Sciatic nerve (tissue), 2 donors: ENCODE measurements around the gene FAM200C. TPM values are rescaled to one million over a fixed set of nuclear protein-coding genes. Genes with fewer than 3 reads are reported as not detected.
"Not testable (repeated sequence)": the region's sequence is repeated elsewhere in the genome, so short reads cannot be mapped to it uniquely, and the experiment has no call there.

Experiments used
- ATAC-seq: fragments of 200-7000 bp; cut with Tn5 transposase; one replicate; pipeline ENCODE4 v1.9.1; 2020; ENCODE audit warnings: mild to moderate bottlenecking, moderate library complexity
- DNase-seq: peaks from one replicate; pipeline ENCODE4 v3.0.0-alpha.2; 2020; ENCODE audit warnings: low spot score
- intact Hi-C: fragments of 100-400 bp; cut with DNase I; formaldehyde crosslinking; loops from one replicate; pipeline ENCODE4 v1.14.2; 2022
- total RNA-seq: library from RNA; stranded (reverse); fragmentation: NEBNext Ultra II Directional; extraction: Animal tissue kit (Norgen Biotek cat#: 25700); gene quantifications from one replicate; pipeline ENCODE4 v1.2.1, GENCODE V29; 2021
- donor health status: DM: no; HTN: no; CAD: no.
- donor health status: DM: no; HTN: no; CAD: no.

FAM200C gene
- total RNA-seq = 10.8 TPM

DNA sequence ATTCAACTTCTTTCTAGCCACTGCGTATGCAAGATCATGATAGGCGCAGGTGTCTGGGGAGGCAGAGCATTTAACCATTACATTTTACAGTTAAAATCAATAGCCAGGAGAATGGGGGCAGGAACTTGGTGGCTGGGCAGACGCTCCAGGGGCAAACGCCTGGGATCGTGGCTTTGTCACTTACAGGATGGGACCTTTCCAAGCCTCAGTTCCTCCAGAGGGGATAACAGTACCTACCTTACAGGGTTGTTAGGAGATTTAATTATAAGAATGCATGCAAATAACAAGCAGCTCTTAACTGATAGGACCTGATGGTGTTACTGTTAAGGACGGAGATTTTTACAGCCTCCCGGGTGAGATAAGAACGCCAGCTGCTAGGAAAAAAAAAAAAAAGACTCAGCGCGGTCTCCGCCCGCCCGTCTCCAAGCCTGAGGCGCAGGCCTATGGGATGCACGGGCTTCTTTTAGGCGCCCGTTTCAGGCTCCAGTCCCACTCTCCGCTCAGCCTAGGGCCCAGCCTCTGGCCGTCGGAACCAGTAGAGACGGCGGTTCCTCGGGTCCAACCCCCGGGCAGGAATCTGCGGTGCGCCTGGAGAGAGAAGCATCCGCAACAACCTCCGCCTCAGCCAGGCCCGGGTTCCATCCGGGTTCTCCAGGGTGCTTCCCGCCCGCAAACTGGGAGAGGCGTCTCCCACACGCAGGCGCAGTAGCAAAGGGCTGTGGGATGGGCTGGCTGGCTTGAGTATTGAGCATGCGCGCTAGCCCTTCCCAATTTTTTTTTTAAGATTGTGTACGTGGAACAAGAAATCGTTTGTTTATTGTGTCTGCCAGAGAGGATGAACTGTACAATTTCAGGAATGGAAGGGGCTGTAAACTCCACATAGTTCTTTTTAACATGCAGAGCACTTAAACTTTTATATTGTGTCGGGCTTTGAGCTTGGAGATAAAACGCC is at the start of gene FAM200C:
FAM200C (minus strand) TSS at position 653 of the 952 bp plus-strand sequence. CDS start 4,564 bp downstream, outside the sequence.
- intact Hi-C loops = no loop called here
- ATAC-seq = peak; percentile 100
- DNase-seq = peak; percentile 94

DNA sequence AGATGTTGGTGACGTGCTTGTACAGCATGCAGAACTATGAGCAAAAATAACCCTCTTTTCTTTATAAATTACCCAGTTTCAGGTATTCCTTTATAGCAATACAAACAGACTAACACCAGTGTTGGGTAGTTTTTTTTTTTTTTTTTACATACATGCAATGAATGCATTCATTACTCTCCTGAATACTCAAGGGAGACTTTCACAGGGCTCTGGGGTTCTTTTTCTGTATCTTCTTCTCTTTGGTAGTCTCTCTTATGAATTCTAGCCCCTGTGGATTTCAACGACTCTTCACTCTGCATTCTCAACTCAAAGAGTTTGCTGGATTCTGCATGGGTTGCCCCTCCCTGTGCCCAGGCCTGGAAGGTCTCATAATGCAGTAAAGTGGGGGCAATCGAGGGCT is 49.6 kb upstream of the FAM200C start:
- no peak for ATAC-seq
- intact Hi-C loops = no loop called here
- no peak for DNase-seq

DNA sequence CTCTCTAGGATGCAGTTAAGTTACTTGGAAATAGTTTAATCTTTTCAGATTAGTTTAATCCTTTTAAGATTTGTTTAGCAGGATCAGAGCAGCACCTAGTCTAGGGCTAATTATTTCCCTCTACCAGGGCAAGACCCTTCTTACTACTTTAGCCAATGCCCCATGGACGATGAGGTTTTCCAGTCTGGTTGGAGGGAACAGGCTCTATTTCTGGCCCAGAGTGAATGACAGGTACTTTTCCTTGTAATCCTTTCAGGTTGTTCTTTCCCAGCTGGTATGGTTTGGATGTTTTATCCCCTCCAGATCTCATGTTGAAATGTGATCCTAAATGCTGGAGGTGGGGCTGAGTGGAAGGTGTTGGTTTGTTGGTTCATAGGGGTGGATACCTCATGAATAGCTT is 49.0 kb upstream of the FAM200C start:
- DNase-seq (no peak), ATAC-seq (no peak)
- intact Hi-C loops = no loop called here

DNA sequence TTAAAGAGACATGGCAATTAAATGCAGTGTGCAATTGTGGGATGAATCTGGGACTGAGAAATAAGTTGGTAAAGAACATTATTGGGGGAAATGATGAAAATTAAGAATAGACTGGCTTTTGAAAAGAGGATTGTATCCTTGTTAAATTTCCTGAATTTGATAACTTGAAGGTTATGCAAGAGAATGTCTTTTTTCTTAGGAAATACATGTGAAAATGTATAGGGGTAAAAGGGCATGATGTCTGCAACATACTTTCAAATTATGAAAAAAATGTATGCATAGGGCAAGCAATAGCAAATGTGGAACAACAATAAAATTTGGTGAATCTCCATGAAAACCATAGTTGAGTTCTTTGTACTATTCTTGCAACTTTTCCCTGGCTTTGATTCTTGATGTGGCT is 45.9 kb upstream of the FAM200C start:
- intact Hi-C loops = no loop called here
- no peak for DNase-seq
- ATAC-seq = no peak

DNA sequence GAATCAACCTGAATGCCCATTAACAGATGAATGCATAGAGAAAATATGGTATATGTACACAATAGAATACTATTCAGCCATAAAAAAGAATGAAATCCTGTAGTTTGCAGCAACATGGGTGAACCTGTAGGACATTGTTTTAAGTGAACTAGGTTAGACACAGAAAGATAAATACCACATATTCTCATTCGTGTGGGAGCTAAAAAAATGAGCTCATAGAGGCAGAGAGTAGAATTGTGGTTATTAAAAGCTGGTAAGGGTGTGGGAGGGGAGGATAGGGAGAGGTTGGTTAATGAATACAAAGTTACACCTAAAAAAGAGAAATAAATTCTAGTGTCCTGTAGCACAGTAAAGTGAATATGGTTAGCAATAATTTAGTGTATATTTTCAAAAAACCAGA is 45.3 kb upstream of the FAM200C start:
- DNase-seq = no peak
- intact Hi-C loops = no loop called here
- ATAC-seq = no peak

DNA sequence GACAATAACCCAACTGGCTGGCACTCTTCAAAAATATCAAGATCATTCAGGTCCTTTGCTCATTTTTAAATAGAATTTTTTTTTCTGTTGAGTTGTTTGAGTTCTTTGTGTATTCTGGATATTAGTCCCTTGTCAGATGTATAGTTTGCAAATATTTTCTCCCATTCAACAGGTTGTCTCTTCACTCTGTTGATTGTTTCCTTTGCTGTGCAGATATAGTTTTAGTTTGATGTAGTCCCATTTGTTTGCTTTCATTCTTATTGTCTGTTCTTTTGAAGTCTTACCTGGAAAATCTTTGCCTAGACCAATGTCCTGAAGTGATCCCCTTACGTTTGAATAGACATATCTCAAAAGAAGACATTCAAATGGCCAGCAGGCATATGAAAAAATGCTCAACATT is 44.6 kb upstream of the FAM200C start:
- intact Hi-C loops = no loop called here
- ATAC-seq (no peak), DNase-seq (no peak)

DNA sequence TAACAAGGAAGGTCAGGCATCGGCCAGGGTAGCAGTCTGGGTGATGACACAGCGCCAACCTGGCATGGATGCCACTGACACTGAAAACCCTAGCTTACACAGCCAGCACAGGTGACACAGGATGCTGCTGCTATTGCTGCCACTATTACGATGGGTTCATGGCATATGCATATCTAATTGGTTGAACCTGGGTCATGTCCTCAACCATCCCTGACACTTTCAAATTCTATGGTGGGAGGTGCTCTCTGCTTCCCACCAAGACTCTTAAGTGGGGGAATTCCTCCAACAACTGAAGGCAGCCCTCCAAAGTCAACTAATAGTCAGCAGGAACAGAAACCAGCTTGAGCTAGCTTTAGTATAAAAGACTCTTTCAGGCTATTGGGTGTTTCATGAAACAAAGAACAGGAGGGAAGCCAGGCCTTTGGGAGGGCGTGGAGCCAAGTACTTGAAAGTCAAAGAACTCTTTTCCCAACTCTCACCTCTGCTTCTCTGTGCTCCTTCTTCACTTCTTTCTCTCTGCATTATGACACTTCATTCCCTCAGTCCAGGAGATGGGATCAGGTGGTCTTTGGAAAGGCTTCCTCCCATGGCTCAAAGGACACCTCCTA is 43.1 kb upstream of the FAM200C start:
- intact Hi-C loops = no loop called here
- ATAC-seq (peak; percentile 26), DNase-seq (no peak)

DNA sequence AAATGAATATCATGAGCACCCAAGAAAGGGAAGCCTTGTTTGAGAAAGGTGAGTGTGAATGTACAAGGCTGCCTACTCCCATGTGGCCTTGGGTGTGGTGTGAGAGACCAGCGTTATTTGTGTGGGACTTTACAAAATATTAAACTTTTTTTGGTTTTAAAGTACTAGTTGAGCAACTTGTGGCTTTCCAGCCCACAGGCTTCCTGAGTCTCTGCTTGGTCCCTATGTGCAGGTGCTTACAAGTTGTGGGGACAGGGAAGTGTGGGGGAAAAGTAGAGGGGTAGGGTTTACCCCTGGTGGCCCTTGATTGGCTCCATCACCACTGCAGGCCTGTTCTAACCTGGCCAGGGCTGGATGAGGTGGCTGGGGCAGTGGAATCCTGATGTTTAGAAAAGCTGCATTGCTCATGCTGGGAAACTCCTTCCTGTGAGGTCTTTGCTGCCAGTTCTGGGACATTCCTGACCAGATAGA is 41.5 kb upstream of the FAM200C start:
- ATAC-seq = no peak
- intact Hi-C loops = no loop called here

DNA sequence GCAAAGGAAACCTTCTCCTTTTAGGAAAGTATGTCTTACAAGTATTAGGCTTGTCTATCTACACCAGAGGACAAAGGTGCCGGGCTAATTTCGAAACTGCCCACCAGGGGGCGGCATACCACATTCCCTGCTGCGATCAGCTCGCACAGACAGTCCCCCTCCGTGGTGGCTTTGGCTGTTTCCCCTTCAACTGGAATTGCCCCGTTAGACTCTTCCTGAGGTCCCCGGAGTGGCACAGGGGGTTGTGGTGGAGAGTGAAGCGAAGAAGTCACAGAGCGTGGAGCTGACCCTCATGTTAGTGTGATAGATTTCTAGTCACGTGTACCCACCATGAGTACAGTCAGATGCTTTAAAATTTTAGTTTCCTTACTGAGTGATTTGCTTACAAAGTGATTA is 39.3 kb upstream of the FAM200C start:
- ATAC-seq (peak; percentile 95), DNase-seq (peak; percentile 94)
- intact Hi-C loops = loop anchor here (1.0 to 10.0 kb wide), 2 partner anchors 21 to 66 kb away; no protein-coding TSS in a partner anchor

More for the DNA sequence above, 41.5 kb upstream of the FAM200C start:
- no peak for DNase-seq

DNA sequence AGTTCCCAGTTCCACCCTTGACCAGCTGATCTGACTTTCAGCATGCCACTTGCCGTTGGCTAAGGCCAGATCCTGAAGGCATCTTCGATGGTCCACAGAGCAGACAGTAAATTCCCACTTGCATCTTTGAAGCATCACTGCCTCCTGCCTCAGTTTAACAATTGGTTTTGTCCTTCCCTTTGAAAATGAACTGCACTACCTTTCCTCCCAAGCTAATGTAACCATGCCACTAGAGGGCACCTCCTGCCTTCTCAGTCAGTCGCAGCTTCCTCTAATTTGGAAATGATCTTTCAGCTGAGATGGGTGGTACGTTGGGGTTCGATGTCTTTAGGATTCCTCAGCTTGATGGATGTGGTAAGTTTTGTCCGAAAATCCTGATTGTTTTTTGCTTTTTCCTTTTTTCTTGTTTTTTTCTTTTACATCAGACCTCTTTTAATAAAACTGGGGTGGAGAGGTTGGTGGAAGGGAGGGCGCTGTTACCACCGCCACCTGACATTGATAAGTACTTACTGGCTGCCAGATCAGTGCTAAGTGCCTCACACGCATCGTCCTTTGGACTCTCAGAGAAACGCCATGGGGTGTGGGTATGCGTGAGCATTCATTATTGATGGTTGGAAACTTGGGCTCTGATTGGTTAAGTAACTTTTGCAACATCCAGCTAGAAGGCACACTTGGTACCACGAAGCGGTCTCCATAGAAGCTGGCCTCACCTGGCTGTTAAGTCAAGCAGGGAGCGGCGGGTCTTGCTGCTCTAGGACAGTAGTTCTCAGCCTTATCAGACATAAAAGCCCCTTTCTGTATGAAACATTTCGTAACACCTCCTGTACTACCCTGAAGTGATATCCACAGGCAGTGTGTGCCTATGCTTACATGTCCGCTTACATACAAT is 38.7 kb upstream of the FAM200C start:
- ATAC-seq = peak; percentile 83
- DNase-seq = no peak

DNA sequence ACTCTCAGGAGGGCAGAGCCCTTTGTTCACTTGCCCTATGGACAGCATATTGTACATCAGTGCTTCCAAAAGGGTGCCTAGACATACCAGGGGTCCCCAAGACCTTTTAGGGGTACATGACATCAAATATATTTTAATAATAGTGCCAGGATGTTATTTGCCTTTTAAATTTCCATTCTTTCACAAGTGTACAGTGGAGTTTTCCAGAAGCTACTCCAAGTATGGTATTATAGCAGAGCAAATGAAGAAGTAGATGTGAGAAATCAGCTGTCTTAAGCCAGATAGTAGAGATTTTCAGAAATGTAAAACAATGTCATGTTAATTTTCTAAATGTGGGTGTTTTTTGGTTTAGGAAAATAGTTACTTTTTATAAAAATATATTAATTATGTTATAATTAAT is 37.4 kb upstream of the FAM200C start:
- intact Hi-C loops = loop anchor here (10.0 kb wide), 1 partner anchor 68 kb away; no protein-coding TSS in a partner anchor
- ATAC-seq (no peak), DNase-seq (no peak)

More for the DNA sequence above, 38.7 kb upstream of the FAM200C start:
- intact Hi-C loops = loop anchor here (1.0 to 10.0 kb wide), 2 partner anchors 22 to 66 kb away; no protein-coding TSS in a partner anchor

DNA sequence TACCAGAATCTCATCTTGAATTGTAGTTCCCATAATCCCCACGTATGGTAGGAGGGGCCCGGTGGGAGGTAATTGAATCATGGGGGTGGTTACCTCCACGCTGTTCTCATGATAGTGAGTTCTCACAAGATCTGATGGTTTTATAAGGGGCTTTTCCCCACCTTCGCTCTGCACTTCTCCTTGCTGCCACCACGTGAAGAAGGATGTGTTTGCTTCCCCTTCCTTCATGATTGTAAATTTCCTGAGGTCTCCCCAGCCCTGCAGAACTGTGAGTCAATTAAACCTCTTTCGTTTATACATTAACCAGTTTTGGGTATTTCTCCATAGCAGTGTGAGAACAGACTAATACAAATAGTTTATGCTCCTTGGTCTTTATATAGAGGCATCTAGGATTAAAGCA is 36.8 kb upstream of the FAM200C start:
- DNase-seq, ATAC-seq: not testable (repeated sequence)
- intact Hi-C loops = loop anchor here (10.0 kb wide), 1 partner anchor 68 kb away; no protein-coding TSS in a partner anchor

DNA sequence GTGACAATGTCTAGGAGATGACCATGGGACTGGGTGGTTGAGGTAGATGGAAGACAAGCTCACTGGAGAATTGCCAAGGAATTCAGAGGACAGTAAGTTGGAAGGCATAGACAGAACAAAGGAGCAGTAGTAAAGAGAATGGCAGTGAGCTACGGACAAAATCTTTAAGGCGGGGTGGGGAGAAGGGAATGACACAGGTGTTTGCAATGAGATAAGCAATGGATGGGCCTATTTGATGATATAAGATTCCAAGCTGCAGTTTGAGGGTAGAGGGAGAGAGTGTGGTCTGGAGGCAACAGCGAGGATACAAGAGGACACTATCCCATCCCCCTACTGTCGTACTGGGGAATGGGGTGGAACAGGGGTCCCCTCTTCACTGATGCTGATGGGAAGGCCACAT is 36.2 kb upstream of the FAM200C start:
- intact Hi-C loops = loop anchor here (10.0 kb wide), 1 partner anchor 69 kb away; no protein-coding TSS in a partner anchor
- no peak for DNase-seq
- no peak for ATAC-seq

DNA sequence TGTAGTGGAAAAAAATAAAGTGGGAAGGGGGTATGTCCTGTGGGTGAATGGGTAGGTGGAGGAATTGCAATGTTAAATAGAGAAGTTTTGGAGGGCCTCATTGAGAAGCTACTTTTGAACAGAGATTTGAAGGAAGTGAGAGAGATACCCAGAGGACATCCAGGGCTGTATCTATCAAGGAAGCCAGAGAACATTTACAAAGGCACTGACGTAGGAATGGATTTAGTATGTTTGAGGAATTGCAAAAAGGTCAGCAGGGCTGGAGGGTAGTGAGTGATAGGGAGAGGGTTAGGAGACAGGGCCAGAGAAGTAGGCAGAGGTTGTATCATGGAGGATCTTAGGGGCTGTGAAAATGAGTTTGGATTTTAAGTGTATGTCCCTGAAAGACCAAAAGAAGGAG is 35.7 kb upstream of the FAM200C start:
- intact Hi-C loops = loop anchor here (10.0 kb wide), 1 partner anchor 69 kb away; no protein-coding TSS in a partner anchor
- ATAC-seq (no peak), DNase-seq (no peak)

DNA sequence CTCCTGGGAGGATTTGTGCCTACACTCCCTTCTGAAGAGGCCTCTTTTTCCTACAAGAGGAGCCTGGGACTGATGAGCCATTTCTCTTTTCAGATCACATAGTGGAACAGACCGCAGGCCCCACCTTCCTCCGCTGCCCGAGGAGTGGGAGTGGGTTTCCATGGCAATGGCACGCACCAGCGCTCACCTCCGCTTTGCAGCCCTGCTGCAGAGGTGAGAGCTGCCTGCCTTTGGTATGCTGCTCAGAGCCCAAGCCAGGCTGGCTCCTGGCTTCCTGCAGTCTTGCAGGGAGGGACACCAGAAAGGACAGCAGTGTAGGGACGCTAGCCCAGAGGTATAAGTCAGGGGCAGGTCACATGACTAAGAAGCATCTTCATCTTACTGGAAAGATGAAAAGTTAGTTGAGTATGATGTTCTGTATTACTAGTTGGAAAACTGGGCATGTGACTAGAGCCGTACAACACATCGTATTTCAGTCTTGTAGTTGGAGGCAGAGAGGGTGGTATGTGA is 34.2 kb upstream of the FAM200C start:
- intact Hi-C loops = loop anchor here (10.0 kb wide), 1 partner anchor 71 kb away; no protein-coding TSS in a partner anchor
- no peak for ATAC-seq
- no peak for DNase-seq

DNA sequence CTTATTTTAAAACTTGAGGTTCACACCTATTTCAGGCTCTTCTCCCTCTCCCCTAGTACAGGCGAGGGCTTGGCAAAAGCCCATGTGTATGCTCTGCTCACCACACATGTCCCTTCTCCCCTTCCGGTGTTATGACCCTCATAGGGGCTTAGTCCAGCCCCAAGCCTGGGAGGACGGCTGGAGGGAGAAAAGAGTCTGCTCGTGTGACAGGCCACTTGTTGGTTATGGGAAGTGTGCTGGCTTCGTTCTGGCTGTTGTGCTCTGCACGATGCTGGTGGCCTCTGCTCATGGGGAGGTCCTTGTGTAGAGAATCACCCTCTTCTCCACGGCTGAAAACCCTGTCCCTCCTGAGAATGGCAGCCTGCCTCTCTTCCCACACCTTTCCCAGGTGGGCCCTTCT is 32.9 kb upstream of the FAM200C start:
- intact Hi-C loops = loop anchor here (10.0 kb wide), 1 partner anchor 72 kb away; no protein-coding TSS in a partner anchor
- no peak for DNase-seq
- no peak for ATAC-seq

DNA sequence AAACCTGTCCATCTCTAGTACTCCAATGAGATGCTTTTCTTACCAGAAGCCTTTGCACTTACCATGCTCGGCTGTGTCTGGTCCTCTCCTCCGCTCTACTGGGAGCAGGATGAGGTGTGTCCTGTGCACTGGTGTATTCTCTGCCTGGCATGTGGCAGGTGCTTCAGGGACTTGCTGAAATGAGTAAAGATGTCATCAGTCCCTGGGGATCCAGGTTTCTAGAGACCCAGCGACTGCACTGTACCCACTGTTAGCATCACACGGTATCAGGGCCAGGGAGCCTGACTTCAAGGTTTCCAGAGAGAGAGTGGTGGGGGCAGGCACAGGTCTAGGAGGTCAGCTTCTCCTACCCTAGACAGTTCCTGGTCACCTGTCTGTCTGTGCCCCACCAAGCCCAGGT is 32.3 kb upstream of the FAM200C start:
- ATAC-seq (no peak), DNase-seq (no peak)
- intact Hi-C loops = loop anchor here (10.0 kb wide), 1 partner anchor 73 kb away; no protein-coding TSS in a partner anchor

DNA sequence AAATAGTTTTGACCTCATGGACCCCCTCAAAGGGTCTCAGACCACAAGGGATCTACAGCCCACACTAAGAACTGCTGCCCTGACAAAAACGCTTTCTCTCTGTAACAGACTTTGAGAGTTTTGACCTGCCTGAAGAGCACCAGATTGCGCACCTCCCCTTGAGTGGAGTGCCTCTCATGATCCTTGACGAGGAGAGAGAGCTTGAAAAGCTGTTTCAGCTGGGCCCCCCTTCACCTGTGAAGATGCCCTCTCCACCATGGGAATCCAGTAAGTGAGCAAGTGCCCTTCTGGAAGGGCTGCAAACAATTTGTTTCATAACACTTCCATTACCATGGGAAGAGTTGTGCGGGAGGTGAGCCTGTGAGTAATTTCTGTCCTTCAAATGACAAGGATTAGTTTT is 27.8 kb upstream of the FAM200C start:
- DNase-seq = no peak
- no peak for ATAC-seq
- intact Hi-C loops = no loop called here
